Measurements from ENCODE around the gene BSPRY. TPM values are rescaled to one million over a fixed set of nuclear protein-coding genes. Genes with fewer than 3 reads are reported as not detected.

BSPRY gene
- total RNA-seq, 4 donors from 2014 or later = 9.0 to 36.8 (median 26.8) TPM

GRCh38 chr9:113395000-113395861 lies 45.9 kb downstream of the BSPRY start:
- Histone ChIP-seq H3K27ac (peak overlapping the region in 2 of 4 donors; percentile 20 to 34), H3K36me3 (peaks cover 0 to 23% (median 4%) of the 10 kb centered on the region in 4 donors), H3K27me3 (no peaks in the 10 kb centered on the region), H3K4me3 (no peak overlapping the region), H3K4me1 (peaks cover 5 to 44% (median 27%) of the 10 kb centered on the region in 4 donors), H3K9me3 (no peaks in the 10 kb centered on the region)
- DNase-seq = no peak
- TF ChIP-seq CTCF (IDR thresholded peaks at IDR 0.05) (no peak), POLR2AphosphoS5 (IDR thresholded peaks at IDR 0.05) (peak in 1 of 3 donors; percentile 18)
- in situ Hi-C loops (cut with MboI; ENCODE audit: low pct_ligation_motif_present in 1 of 4, low pct_unique_long_range_greater_than_20kb in 1 of 4, low sequenced_read_pairs in 3 of 4) = no loop called here
- intact Hi-C loops (cut with DNase I; ENCODE audit: low total_unique reads) = no loop called here
- 83 to 95% methylated on average over 5 to 9 of the region's 9 CpGs for WGBS, 2 donors (ENCODE audit: low coverage in 1 of 2)

GRCh38 chr9:113397203-113397631 lies 47.9 kb downstream of the BSPRY start:
- H3K4me3 ChIP-seq = no peak overlapping the region
- TF ChIP-seq EP300 (IDR thresholded peaks at IDR 0.05; ENCODE audit: low read depth) = no peak
- intact Hi-C loops (cut with DNase I; ENCODE audit: low total_unique reads) (no loop called here), in situ Hi-C loops (cut with MboI; ENCODE audit: low pct_ligation_motif_present in 1 of 4, low pct_unique_long_range_greater_than_20kb in 1 of 4, low sequenced_read_pairs in 3 of 4) (no loop called here)
- H3K36me3 ChIP-seq = peaks cover 0 to 6% (median 0%) of the 10 kb centered on the region in 4 donors
- H3K27me3 ChIP-seq = no peaks in the 10 kb centered on the region
- whole genome bisulfite sequencing, 2 donors (ENCODE audit: low coverage in 1 of 2) = 67% methylated on average over 1 to 3 of the region's 3 CpGs
- H3K4me1 ChIP-seq = peaks cover 7 to 53% (median 36%) of the 10 kb centered on the region in 4 donors
- no peaks in the 10 kb centered on the region for H3K9me3 ChIP-seq
- peak overlapping the region in 2 of 4 donors; percentile 11 to 31 for H3K27ac ChIP-seq
- DNase-seq = peak; percentile 59

- no peak overlapping the region for H3K4me3 ChIP-seq
- DNase-seq = no peak
- H3K4me1 ChIP-seq = peaks cover 7 to 53% (median 36%) of the 10 kb centered on the region in 4 donors
- in situ Hi-C loops (cut with MboI; ENCODE audit: low pct_ligation_motif_present in 1 of 4, low pct_unique_long_range_greater_than_20kb in 1 of 4, low sequenced_read_pairs in 3 of 4) = no loop called here
- no peak for TF ChIP-seq CTCF (IDR thresholded peaks at IDR 0.05)
- peaks cover 0 to 3% (median 0%) of the 10 kb centered on the region in 4 donors for H3K36me3 ChIP-seq
- H3K27me3 ChIP-seq = no peaks in the 10 kb centered on the region
- H3K27ac ChIP-seq = peak overlapping the region in 1 of 4 donors; percentile 37
- intact Hi-C loops (cut with DNase I; ENCODE audit: low total_unique reads) = no loop called here
- no peaks in the 10 kb centered on the region for H3K9me3 ChIP-seq
- 69 to 85% methylated on average over 2 to 5 of the region's 5 CpGs for WGBS, 2 donors (ENCODE audit: low coverage in 1 of 2)
Measured at GRCh38 chr9:113398796-113399195, 49.5 kb downstream of the BSPRY start.

- Histone ChIP-seq H3K4me1 (peaks cover 7 to 53% (median 36%) of the 10 kb centered on the region in 4 donors), H3K4me3 (no peak overlapping the region), H3K36me3 (no peaks in the 10 kb centered on the region), H3K9me3 (no peaks in the 10 kb centered on the region), H3K27me3 (no peaks in the 10 kb centered on the region), H3K27ac (no peak overlapping the region)
- 73 to 83% methylated on average over 3 of the region's 3 CpGs for WGBS, 2 donors (ENCODE audit: low coverage in 1 of 2)
- intact Hi-C loops (cut with DNase I; ENCODE audit: low total_unique reads) (loop anchor here (10.0 kb wide), 1 partner anchor 55 kb away; the partner anchor contains the start of genes BSPRY and WDR31), in situ Hi-C loops (cut with MboI; ENCODE audit: low pct_ligation_motif_present in 1 of 4, low pct_unique_long_range_greater_than_20kb in 1 of 4, low sequenced_read_pairs in 3 of 4) (loop anchor here in 3 of 4 donors (10.0 kb wide), 3 partner anchors 85 to 125 kb away; partner anchors contain the start of genes CDC26 (in 3 of the 3), PRPF4 (in 3 of the 3) and RNF183 (in 1 of the 3))
- no peak for DNase-seq
- TF ChIP-seq POLR2AphosphoS5 (IDR thresholded peaks at IDR 0.05) = no peak
- TF ChIP-seq CTCF (IDR thresholded peaks at IDR 0.05) = no peak
- TF ChIP-seq EP300 (IDR thresholded peaks at IDR 0.05; ENCODE audit: low read depth) = no peak
- no peak for TF ChIP-seq POLR2A (IDR thresholded peaks at IDR 0.05)
Measured at GRCh38 chr9:113399646-113400200, 50.4 kb downstream of the BSPRY start.

All from transverse colon (tissue), 4 donors.